WERI-Rb-1 (cell line): ENCODE results near the gene PITHD1.

Experiments
- DNase-seq: peaks from one replicate; pipeline ENCODE4 v3.0.0-alpha.2; 2020
- H3K27ac ChIP-seq: fragments of 250-450 bp; sonication (Bioruptor Pico); 2 replicates; pipeline ENCODE4 v1.5.1; 2020; ENCODE audit warnings: mild to moderate bottlenecking, moderate library complexity
- H3K27me3 ChIP-seq: fragments of 250-450 bp; sonication (Bioruptor Pico); 2 replicates; pipeline ENCODE4 v1.5.1; 2021; ENCODE audit warnings: mild to moderate bottlenecking, low read depth, moderate library complexity; ENCODE audit not compliant: insufficient read depth, severe bottlenecking
- H3K36me3 ChIP-seq: fragments of 250-450 bp; sonication (Bioruptor Pico); 2 replicates; pipeline ENCODE4 v1.5.1; 2020; ENCODE audit warnings: mild to moderate bottlenecking, moderate library complexity
- H3K4me3 ChIP-seq: 2 replicates; pipeline ENCODE4 v1.5.1; 2011; ENCODE audit warnings: low read depth, mild to moderate bottlenecking, control low read depth, low read length
- H3K9me3 ChIP-seq: fragments of 250-450 bp; sonication (Bioruptor Pico); 2 replicates; pipeline ENCODE4 v1.5.1; 2021; ENCODE audit warnings: mild to moderate bottlenecking, moderate library complexity; ENCODE audit not compliant: severe bottlenecking
- CTCF ChIP-seq: IDR thresholded peaks from 2 replicates; pipeline ENCODE4 v1.5.1; 2011; ENCODE audit warnings: low read depth, mild to moderate bottlenecking, control low read depth, inconsistent platforms, low read length

The PITHD1 gene

GRCh38 chr1:23836037-23836436, 57.8 kb downstream of the PITHD1 start:
- H3K36me3 ChIP-seq: no peaks in the 10 kb centered on the region
- no peak for TF ChIP-seq CTCF
- H3K9me3 ChIP-seq: no peaks in the 10 kb centered on the region
- no peak for DNase-seq
- H3K27ac ChIP-seq: no peak overlapping the region
- H3K4me3 ChIP-seq: no peak overlapping the region
- no peaks in the 10 kb centered on the region for H3K27me3 ChIP-seq
